BJ (cell line): ENCODE measurements around the gene GOLGA6L1. TPM values are rescaled to one million over a fixed set of nuclear protein-coding genes. Genes with fewer than 3 reads are reported as not detected.
"Not testable (repeated sequence)": the region's sequence is repeated elsewhere in the genome, so short reads cannot be mapped to it uniquely, and the experiment has no call there.

ENCODE experiments used
- CTCF ChIA-PET: fragments of 350-600 bp; formaldehyde crosslinking; extraction: SDS; loops from one replicate; lab custom pipeline; 2021; ENCODE audit warnings: antibody characterized with exemption, inconsistent platforms; lab: Yijun Ruan, JAX
- POLR2A ChIA-PET: fragments of 300-600 bp; sonication (Branson Sonifier 250); formaldehyde crosslinking; extraction: SDS; loops from one replicate; lab custom pipeline; 2021; ENCODE audit warnings: antibody characterized with exemption; lab: Charles Lee
- DNase-seq: peaks from one replicate; pipeline ENCODE4 v3.0.0-alpha.2; 2011; ENCODE audit warnings: low read depth
- H3K27me3 ChIP-seq: 2 replicates; pipeline ENCODE4 v1.6.0; 2011; ENCODE audit warnings: low read length; ENCODE audit not compliant: control insufficient read depth, insufficient read depth
- H3K36me3 ChIP-seq: 2 replicates; pipeline ENCODE4 v1.5.1; 2011; ENCODE audit warnings: low read length; ENCODE audit not compliant: control insufficient read depth, insufficient read depth
- H3K4me3 ChIP-seq: 2 replicates; pipeline ENCODE4 v1.5.1; 2011; ENCODE audit warnings: low read depth, mild to moderate bottlenecking, control low read depth, low read length
- polyA plus RNA-seq: library from polyadenylated mRNA; depleted of rRNA; stranded (reverse); fragments of >200 nt; gene quantifications from 2 replicates; pipeline ENCODE4 v1.2.3, GENCODE V29; 2011; rRNA removed
- small RNA-seq: library from RNA; depleted of rRNA; stranded (forward); fragments of <200 nt; gene quantifications from one replicate; pipeline ENCODE3, GENCODE V24; 2012; ENCODE audit warnings: low replicate concordance, low read depth; ENCODE audit not compliant: insufficient read length
- TF ChIP-seq, protein P1 (sequence below): IDR thresholded peaks from 2 replicates; pipeline ENCODE4 v1.5.1; 2011; ENCODE audit warnings: low read depth, mild to moderate bottlenecking, control low read depth, inconsistent platforms, low read length, moderate library complexity; ENCODE audit not compliant: insufficient read depth

Gene GOLGA6L1
- polyA plus RNA-seq, 1 experiment, result not detected

DNA sequence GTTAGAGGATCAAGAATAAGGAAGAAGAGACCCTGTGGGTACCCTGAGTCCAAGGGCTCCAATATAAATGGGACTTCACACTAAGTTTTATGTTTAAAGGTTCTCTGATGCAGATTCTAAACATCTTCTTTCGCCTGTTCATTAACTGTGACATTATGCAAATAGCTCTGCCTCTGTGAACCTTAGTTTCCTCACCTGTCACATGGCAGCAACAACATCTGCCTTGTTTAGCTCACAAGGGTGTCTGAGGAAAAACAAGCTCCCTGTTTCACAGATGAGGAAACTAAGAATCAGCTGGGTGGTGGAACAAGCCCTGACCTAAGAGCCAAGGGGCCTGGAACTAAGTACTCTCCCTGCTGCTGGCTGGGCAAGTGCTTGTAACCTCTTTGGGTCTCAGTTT lies 40.8 kb downstream of the GOLGA6L1 start:
- ChIA-PET POLR2A (no interaction called here), CTCF (no interaction called here)
- H3K36me3 ChIP-seq, result no peaks in the 10 kb centered on the region
- H3K4me3 ChIP-seq, result no peak overlapping the region
- DNase-seq, result no peak
- TF ChIP-seq, protein P1, sequence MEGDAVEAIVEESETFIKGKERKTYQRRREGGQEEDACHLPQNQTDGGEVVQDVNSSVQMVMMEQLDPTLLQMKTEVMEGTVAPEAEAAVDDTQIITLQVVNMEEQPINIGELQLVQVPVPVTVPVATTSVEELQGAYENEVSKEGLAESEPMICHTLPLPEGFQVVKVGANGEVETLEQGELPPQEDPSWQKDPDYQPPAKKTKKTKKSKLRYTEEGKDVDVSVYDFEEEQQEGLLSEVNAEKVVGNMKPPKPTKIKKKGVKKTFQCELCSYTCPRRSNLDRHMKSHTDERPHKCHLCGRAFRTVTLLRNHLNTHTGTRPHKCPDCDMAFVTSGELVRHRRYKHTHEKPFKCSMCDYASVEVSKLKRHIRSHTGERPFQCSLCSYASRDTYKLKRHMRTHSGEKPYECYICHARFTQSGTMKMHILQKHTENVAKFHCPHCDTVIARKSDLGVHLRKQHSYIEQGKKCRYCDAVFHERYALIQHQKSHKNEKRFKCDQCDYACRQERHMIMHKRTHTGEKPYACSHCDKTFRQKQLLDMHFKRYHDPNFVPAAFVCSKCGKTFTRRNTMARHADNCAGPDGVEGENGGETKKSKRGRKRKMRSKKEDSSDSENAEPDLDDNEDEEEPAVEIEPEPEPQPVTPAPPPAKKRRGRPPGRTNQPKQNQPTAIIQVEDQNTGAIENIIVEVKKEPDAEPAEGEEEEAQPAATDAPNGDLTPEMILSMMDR, result no peak
- H3K27me3 ChIP-seq, result no peaks in the 10 kb centered on the region

DNA sequence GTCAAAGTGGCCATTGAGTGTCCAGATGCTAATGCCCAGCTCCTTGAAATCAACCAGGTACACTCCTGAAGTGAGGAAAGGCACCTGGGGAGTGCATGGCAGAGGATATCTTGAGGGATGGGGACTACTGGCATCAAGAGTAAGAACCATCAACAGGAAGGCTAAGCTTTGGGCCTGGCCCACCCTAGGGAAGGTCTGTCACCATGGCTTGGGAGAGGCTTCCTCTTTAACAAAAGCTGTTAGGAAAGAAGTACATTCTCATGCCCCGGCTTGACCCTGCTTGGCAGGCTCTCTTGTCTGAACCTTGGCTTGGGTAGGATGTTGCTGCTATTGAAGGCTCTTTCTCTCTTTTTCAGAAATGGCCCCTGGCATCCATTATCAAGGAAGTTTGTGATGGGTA lies 53.5 kb downstream of the GOLGA6L1 start:
- DNase-seq, result no peak
- Histone ChIP-seq H3K27me3 (no peaks in the 10 kb centered on the region), H3K4me3 (no peak overlapping the region), H3K36me3 (no peaks in the 10 kb centered on the region)
- TF ChIP-seq, protein P1, result no peak
- ChIA-PET CTCF (no interaction called here), POLR2A (no interaction called here)

DNA sequence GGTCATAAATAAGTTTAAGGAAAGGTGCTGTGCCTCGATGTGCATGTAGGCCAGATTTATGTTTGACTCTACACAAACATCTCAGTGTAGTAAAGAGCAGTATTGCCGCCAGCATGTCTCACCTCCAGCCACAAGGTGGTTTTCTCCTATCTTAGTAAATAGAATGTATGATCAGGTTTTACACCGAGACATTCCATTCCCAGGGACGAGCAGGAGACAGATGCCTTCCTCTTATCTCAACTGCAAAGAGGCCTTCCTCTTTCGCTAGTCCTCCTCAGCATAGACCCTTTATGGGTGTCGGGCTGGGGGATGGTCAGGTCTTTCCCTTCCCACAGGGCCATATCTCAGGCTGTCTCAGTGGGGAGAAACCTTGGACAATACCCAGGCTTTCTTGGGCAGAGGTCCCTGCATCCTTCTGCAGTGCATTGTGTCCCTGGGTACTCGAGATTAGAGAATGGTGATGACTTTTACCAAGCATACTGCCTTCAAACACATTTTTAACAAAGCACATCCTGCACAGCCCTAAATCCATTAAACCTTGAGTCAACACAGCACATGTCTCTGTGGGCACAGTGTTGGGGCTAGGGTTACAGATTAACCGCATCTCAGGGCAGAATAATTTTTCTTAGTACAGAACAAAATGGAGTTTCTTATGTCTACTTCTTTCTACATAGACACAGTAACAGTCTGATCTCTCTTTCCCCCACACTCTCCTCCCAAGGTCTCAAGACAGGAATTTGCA lies 54.5 kb downstream of the GOLGA6L1 start:
- CTCF ChIA-PET, POLR2A ChIA-PET, DNase-seq, H3K36me3 ChIP-seq, H3K4me3 ChIP-seq, H3K27me3 ChIP-seq: not testable (repeated sequence)

DNA sequence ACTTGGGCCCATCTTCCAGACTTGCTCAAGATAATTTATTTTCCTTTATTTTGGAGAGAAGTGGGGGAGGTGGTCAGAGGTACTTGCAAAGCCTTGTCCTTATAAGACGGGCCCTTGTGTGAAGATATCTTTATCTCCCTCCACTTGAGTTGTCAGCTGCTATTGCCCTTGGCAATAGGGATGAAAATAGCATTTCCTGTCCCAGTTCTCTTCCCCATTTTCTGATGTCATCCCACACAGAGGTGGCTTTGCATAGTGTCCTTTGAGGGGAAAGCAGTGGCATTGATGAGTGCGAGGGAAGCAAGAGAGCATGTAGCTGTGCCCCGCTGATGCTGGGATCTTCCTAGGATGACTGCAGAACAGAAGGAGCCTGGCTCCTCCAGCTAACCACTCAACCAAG lies 55.4 kb downstream of the GOLGA6L1 start:
- ChIA-PET POLR2A (no interaction called here), CTCF (no interaction called here)
- TF ChIP-seq, protein P1, result no peak
- Histone ChIP-seq H3K36me3 (no peaks in the 10 kb centered on the region), H3K27me3 (no peaks in the 10 kb centered on the region), H3K4me3 (no peak overlapping the region)
- DNase-seq, result no peak

DNA sequence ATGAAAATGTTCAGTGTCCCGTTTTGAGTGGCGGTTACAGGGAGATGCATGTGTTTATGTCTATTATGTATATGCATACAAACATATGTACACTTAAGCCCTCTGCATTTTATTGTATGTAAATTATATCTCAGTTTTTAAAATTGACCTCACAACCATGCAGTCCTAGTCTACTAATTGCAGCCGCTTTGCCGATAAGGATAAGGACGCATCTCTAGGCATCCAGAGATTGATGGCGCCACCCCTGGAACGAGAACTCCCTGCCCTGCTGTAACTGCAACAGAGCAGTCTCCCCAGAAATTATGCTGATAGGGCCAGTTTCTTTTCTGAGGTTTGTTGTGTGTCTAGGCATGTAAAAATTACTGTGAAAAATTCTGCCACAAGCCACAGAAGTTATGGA lies 56.9 kb downstream of the GOLGA6L1 start:
- DNase-seq, result no peak
- ChIA-PET POLR2A (no interaction called here), CTCF (no interaction called here)
- no peaks in the 10 kb centered on the region for H3K36me3 ChIP-seq
- peaks cover 1% of the 10 kb centered on the region; the same call in 1 of the 2 replicates for H3K27me3 ChIP-seq
- TF ChIP-seq, protein P1, result no peak
- H3K4me3 ChIP-seq, result no peak overlapping the region

Small RNA genes within 50 kb of the gene (small RNA-seq; reads per million reads assigned to genes)
- not detected for gene RN7SL106P

Other genes starting within 250 kb of the GOLGA6L1 start
- 89.9 and 93.4 TPM in 2 replicates for gene CYFIP1, start 156.5 kb downstream of the GOLGA6L1 start, polyA plus RNA-seq
- gene TUBGCP5, start 97.3 kb downstream of the GOLGA6L1 start, polyA plus RNA-seq, result 10.9 and 14.0 TPM in 2 replicates
- gene GOLGA6L26, start 197.4 kb upstream of the GOLGA6L1 start, polyA plus RNA-seq, result not detected in 2 replicates
- gene GOLGA8S, start 217.9 kb upstream of the GOLGA6L1 start, polyA plus RNA-seq, result 0.01 and 0.04 TPM in 2 replicates